Medulla oblongata (tissue), 1 donor: Measurements from ENCODE around the gene FAM149A.

ENCODE experiments used
- DNase-seq: peaks from one replicate; pipeline ENCODE4 v3.0.0-alpha.2; 2015; ENCODE audit errors: extremely low spot score

The FAM149A gene

DNA sequence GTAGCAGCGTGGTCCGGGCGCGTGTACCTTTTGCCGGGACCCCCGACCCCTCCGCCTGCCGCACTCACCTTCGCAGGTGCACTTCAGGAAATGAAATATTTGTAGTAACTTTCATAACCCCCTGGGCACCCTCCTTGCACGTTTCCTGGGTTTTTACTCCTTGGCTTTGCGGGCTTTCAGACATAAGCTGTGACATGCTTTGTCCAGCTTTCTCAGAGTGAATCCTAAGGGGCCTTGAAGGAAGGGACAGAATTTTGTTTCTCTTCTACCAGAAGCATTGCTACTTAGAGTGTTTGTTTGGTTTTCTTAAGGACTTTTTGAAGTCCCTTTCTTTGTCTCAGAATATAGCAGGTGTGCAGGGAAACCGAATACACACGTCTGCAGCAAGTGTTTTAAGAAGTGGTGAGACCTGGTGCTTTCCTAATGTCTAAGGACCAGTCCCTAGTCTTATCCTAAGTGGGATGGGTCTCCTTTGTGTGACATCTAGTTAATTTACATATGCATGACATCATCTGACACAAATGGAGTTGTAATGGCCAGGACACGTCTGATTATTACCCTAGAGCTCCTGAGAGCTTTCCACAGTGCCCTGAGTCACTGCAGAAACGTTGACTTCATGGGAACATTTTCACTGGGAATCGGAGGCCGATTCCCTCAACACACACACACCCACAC, 1.3 kb downstream of the FAM149A start:
- peak; percentile 46 for DNase-seq

DNA sequence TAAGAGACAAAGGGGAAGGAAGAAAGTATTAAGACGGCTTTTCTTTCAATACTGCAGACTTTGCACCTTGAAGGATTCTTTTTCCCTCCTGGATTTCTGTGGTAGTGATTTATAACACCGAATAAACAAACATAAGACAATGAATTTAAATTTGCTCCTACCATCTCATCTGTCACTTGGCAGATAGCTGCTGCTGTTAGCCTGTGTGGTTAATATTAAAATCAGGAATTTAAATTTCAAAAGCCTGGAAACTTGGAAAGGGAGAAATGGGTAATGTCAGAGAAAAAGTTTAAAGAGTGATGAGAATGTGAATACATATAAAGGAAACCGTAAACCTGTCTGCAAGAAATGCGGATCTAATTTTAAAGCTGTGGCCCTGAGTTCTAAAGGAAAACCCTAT, 3.4 kb downstream of the FAM149A start:
- no peak for DNase-seq

DNA sequence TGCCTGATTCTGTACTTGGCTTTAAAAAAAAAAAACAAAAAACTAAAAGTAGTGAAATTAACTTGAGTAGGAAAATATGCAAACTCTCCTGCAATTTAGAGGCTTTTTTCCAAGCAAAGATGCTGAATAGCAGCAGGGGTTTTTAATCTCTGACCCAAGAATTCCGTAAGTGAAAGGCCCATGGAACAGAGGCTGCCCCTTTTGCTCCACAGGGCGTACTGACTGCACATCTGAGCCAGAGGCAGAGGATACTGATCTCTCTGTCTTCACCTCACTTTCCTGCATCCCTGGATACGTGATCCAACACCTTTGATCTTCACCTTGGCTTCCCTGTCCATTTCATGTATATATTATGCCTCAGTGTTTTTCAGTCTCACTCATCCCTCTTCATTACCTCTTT, 3.9 kb downstream of the FAM149A start:
- no peak for DNase-seq

DNA sequence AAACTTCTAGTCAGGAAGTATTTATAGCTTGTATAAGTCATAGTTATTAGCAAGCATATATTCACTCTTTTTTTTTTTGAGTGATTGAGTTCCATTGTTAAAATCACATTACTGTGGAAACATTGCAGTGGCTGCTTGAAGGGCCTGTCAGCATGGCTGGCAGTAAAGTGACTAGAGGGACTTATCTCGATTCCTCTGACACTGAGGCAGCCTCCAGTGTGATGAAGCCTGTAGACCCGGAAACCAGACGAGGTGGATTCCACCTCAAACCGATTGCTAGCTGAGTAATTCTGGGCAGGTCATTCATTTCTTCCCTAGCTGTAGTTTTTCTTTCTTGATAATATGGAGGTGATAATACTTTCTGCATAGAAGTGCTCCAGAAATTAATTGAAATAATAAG, 4.7 kb downstream of the FAM149A start:
- no peak for DNase-seq

DNA sequence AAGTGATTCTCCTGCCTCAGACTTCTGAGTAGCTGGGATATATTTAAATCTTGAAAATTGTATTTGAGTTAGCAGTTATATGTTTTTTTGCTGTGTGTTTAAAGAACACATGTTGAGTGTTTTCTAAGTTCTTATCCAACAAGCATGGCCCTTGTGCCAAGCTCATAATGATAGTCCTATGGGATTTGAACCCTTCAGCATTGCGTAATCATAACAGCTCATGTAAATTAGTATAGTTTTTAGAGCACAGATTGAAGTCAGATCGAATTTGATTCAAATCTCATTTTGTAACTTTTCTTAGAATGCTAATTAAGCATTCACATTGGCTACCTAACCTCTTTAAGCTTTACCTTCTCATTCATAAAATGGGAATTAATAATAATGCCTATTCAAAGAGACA, 12.2 kb downstream of the FAM149A start:
- DNase-seq = no peak

DNA sequence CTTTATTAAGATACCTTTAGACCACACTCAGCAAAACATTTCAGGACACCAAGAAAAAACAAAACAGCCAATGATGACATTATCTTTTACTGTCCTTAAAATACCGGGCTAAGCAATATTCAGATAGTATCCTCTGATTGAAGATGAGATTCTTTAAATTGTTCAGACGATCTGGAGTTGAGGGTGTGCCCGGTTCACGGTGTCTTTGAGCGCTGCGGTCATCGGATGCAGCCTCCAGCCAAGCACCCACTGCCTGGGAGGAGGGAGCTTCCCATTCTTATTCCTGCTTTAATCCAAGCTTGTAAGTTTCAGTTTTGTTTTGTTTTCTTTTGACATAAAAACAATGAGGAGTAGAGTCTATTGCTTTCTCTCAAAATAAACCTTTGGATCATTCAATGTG, 14.1 kb downstream of the FAM149A start:
- no peak for DNase-seq

DNA sequence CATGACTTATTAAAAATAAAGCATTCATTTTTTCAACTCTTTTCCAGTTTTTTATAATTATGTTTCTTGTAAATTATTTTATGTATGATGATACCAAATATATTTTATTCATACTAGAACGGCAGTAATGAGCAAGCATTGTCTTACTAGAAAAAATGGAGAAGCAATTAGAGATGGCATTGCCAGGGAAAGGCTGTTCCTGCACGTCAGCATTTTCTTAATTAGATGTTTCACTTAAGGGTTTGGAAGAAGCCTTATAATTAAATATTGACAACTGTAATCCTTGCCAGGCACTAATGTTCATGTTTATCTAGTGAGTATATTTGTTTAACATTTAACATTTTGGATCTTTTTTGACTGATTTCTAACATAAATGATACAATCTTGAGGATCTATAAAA, 16.6 kb downstream of the FAM149A start:
- DNase-seq = no peak

DNA sequence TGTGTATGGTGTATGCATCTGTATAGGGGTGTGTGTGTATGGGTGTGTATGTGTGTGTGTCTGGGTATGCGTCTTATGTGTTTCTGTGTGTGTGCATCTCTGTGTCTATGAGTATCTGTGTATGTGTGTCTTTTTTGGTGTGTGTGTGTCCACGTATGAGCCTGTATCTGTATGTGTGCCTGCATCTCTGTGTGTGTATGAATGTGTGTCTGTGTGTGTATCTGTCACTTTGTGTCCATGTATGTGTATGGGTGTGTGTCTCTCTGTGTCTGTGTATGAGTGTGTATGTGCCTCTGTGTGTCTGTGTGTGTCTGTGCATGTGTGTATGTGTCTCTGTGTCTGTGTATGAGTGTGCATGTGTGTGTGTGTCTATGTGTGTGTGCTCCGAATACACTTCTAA, 24.3 kb downstream of the FAM149A start:
- DNase-seq = no peak

DNA sequence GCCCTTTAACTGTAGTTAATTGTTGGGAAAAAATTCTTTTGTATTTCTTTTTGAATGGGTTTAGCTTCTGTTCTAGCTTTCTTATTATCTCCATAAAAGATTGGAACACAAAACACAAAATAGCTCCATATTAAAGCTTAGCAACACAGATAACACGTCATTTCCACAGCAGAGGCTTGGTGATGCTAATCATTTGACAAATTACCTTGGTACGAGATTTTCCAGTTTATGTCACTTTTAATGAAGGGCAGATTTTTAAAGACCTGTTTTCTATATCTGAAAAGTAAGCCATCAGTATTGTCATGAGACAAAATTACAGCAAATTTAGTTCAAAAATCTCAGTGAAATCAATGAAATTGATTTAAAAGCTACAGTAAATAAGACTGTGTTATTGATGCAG, 27.4 kb downstream of the FAM149A start:
- no peak for DNase-seq

DNA sequence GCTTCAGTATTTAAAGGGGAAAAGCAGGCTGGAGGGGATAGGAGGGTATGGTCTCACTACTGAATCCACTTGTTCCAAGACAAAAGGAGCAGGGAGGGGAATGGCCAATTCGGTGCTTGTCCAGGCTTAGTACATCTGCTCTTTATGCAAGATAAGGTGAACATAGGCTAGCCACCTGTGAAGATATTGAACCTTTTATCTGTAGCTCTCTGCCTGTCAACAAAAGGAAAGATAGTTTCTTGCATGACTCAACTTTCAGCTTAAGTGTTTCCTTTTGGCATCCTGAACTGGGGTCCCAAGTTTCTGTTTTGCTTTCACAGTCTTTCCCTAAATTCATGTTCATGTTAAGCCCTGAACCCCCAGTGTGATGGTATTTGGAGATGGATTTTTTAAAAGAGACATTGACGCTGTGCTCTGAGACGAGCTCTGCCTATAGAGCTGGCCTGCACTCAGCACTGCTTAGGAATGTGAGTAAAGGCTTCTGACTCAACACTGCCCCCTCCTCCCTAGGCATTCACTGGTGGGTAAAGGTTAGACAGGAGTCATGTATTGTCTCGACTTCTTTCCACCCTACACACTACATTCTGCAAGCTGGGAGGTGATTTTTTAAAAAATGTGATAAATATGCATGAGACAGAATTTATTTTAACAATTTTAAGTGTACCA, 28.2 kb downstream of the FAM149A start:
- DNase-seq = no peak

DNA sequence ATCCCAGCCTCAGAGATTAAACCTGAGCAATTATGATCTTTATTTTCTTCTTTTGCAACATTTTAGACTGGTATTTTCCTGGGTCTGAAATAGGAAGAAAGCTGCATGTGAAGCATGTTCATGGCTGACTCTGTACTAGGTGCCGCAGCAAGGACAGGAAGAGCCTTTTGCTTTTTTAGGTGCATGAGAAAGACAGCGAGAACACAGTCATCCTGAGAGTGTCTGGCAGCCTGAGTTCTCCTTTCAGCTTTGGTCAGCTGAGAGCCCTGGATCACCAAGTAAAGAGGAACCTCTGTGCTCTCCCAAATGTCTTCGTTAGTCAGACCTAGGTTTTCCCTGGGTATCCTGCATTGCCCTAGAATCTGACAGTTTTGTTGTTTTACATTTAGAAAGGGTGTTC, 29.8 kb downstream of the FAM149A start:
- peak; percentile 88 for DNase-seq

DNA sequence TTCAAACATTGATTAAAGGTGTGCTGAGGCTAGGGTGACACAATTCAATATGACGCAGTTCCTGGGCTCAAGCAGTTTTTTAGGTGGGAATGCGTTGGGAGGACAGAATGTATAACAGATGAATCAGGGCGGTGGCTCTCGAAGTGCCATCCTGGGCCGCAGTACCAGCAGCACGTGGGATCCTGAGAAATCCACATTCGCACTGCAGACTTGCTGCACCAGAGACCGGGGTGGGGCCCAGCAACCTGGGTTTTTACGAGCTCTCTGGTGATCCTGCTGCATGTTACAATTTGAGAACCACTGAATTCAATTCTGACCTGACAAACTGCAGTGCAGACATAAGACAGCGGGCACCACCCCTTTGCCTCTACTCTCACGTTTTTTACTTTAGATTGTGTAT, 30.4 kb downstream of the FAM149A start:
- DNase-seq = no peak

DNA sequence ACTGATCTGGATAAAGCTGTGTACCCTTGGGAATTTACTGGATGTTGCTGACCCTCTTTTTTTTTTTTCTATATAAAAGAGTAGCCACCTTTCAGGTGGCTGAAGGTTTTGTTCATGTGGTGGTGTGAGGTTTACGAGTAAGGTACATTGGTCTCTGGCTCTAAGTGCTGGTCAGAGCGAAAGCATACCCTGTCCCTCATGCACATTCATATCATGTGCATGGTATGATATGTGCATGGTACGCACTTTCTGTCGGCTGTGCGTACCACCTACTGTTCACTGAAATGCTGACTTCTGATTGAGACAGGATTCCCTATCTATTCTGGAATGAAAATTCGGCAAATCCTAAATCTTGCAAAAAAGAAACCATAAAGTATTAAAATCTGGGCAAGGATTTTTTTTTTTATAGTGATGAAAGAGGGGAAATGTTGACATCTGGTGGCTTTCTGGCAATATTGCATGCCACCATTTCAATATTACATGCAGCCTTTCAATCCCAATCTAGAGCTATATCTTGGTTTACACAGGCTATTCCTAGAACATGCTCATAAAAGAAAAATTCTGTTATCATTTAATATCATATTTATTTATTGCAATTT, 32.8 kb downstream of the FAM149A start:
- DNase-seq = peak; percentile 45

DNA sequence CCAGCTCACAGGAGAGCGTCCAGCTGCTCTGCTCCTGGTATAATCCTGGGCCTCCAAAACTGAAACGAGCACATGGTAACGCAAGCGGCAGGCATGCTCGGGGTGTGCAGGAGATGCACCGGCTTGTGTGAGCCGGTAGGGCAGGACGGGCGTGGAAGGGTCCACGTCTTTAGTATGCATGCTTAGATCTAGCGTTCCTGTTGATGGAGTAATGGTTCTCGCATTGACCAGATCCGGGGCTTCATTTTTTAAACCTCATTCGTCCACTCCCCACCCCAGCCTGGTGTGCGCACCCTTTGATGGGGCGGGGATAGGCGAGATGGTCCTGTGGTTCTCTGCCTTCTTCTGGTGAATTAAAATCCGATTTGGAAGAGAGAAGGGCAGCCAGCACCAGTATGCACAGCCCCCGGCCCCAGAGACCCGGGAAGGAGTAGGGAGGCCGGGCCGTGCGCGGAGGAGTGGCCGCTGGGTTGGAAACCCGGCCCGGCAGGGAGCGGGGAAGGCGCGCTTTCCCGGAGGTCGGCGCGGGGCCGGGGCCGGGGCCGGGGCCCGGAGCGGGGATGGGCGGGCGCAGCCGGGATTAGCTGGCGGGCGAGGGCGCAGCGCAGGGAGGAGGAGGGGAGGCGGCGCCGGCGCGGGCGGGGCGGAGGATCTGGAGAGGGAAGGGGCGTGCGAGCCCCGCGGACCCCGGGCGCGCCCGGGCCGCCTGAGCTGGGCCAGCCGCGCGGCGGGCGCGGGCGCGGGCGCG, 39.9 kb downstream of the FAM149A start:
- DNase-seq = peak; percentile 18

DNA sequence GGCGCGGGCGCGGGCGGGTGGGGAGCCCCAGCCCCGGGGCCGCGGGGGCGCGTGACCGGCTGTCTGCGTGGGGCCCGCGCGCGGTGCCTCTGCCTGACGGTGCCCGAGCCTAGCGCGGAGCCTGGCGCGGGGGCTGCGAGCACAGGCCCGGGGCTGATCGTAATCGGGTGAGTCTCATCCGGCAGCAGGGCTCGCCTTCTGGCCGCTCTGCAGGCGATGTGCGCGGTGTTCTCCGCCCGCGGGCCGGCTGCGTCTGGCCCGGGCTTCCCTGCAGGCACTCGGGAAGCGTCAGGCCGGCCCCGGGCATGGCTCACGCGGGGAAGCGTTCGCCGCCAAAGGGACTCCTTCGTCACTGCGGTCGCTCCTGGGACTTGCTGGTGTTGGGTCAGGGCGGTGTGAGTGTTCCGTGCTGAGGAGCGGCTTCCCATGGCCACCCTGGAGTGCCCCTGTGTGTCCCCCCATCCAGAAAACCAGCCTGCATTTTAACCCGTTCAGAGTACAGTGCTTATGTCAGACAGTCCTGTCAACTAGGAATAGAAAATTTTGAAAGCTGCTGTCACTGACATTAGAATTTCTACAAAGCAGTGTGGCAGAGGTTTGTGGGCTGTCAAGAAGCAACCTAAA, 40.6 kb downstream of the FAM149A start:
- peak; percentile 41 for DNase-seq

DNA sequence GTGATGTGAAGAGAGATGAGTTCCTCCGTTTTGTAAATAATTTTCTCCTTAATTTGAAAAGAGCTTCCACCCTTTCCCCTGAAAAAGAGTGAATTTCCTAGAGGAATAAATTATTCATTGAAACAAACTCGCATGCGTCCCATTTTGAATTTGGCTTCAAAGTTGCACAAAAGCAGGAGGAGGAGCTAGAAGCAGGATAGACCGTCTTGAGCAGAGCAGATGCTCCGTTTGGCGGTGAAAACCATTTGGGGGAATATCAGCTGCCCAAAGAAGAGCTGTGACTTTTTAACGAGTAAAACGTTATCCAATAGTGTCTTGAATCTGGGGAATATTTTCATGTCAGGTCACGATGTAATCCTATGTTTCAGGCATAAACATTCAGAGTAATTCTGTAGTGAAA, 42.0 kb downstream of the FAM149A start:
- no peak for DNase-seq

DNA sequence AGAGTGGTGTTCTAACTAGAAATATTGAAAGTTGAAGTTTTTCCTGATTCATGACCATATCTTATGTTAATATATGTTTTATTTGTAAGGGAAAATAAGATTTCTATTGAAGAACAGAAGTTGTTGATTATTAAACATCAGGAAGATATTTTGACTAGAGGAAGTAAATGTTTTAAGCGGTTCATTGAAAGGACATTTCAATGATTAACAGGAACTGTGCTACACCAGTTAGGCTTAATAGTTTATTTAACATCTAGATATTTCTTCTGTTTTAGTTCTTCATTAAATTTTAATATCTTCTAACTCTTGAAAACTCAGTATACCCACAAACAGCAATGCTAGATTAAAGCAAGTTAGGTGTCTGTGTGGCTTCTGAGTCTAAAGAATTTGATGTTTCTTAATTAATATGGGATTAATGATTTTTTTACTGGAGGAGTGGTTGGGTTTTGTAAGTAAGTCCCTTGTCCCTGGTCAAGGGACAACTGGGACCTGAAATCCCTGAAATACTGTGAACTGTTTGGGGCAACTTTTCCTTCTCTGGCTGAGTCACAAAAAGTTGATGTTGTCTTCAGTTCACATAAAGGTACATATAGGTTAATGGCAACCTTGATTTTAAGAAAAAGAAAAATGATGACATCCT, 44.0 kb downstream of the FAM149A start:
- no peak for DNase-seq

DNA sequence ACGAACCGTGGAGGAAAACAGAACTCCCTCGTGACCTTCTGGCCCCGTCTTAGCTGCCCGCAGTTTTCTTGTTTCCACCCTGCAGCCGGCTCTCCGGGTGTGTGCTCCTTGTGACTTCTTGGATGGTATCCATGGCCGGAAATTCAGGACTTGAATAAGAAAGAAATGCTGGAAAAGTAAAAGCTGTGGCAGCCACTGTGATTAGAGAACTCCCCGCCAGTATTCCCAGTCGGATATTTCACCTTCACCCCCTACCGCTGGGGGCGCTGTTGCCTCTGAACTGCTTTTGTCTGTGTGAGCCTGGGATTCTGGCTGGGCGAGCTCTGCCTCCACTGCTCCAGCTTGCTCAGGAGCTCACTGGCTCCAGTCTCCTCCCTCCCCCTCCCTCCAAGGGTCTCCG, 45.4 kb downstream of the FAM149A start:
- DNase-seq = peak; percentile 64

DNA sequence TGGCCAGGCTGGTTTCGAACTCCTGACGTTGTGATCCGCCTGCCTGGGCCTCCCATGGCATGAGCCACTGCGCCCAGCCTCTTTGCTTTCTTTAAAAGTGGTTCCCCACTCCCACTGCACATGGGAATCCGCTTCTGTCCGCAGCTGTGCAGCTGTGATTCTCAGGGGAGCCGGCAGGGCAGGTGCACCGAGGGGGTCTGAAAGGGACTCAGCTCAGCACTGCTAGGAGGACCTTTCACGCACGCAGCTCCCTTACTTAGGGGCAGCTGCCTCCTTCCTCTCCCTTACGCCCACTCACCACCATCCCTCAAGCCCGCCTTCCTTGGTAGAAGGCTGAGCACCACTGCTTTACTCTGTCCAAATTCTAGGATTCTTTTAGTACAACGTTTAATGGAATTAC, 46.4 kb downstream of the FAM149A start:
- no peak for DNase-seq

DNA sequence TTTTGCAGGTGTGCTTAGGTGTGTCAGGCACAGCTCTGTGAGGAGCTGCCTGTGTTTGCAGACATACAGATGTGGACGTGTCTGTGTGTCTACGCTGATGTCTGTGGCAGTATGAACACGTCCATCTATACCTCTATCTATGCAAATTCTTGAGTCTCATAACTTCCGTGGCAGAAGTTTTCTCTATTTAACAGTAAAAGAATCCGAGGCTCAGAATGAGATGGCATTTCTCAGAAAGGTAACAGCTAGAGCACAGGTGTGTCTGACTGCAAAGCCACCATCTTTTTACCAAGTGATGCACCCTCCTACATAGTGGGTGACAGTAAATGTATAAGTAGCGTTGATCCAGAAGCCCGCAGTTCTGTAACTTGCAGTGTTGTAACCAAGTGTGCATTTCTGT, 47.0 kb downstream of the FAM149A start:
- no peak for DNase-seq

DNA sequence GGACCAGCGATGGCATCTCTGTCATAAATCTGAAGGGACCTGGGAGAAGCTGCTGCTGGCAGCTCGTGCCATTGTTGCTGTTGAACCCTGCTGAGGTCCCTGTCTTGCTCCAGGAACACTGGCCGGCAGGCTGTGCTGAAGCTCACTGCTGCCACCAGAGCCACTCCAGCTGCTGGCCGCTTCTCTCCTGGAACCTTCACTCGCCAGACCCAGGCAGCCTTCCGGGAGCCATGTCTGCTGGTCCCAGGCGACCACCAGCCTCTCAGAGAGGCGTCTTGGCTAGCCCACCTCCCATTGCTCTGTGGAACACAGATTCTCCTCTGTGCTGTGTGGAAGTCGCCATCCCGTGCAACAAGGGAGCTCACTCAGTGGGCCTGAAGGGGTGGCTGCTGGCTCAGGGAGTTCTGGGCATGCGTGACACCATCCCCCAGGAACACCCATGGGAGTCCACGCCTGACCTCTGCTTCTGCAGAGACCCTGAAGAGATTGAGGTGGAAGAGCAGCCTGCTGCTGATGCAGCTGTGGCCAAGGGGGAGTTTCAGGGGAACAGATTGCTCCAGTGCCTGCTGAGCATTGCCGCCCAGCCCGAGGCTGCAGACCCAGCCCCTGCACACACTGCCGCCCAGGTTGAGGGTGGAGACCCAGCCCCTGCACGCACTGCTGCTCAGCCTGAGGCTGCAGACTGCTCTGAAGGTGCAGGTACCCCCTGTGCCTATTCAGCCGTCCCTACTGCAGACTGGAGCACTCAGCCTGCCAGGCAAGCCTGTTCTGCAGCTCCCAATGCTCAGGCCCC, 53.7 kb downstream of the FAM149A start:
- no peak for DNase-seq
